Lower leg skin (tissue), 4 donors: ENCODE results near the gene CLSTN2. TPM values are rescaled to one million over a fixed set of nuclear protein-coding genes. Genes with fewer than 3 reads are reported as not detected.

ENCODE experiments used
- DNase-seq, 2 donors: peaks; one replicate each; pipeline ENCODE4 v3.0.0-alpha.2; 2019; ENCODE audit warnings: low spot score in 2 of 2
- H3K4me3 ChIP-seq: fragments of 200-600 bp; sonication (generic); 2 replicates; pipeline ENCODE4 v1.5.1; 2017; ENCODE audit warnings: mild to moderate bottlenecking, low read depth; ENCODE audit not compliant: poor library complexity, severe bottlenecking
- CTCF ChIP-seq, 3 donors: fragments of 450-650 bp; IDR thresholded peaks; one replicate each; pipeline ENCODE4 v1.5.1; 2016; ENCODE audit warnings: antibody characterized with exemption in 3 of 3, mild to moderate bottlenecking in 3 of 3, moderate library complexity in 2 of 3
- POLR2A ChIP-seq, 2 donors: fragments of 450-650 bp; IDR thresholded peaks; one replicate each; pipeline ENCODE4 v1.6.1; 2016 to 2017; ENCODE audit warnings: antibody characterized with exemption in 2 of 2, mild to moderate bottlenecking in 1 of 2, moderate library complexity in 1 of 2
- WGBS, 2 donors: methylation state at CpG; one replicate each; pipeline ENCODE4 v1.1.5; 2018; 5-methylcytosine and 5-hydroxymethylcytosine counted together
- intact Hi-C: fragments of 100-400 bp; cut with DNase I; formaldehyde crosslinking; loops from one replicate; pipeline ENCODE4 v1.15.0; 2023; ENCODE audit warnings: low total_unique reads
- total RNA-seq, 4 donors: library from RNA; depleted of rRNA; stranded (reverse); fragments of >200 nt; gene quantifications; one replicate each; pipeline ENCODE4 v1.1.0, GENCODE V29; 2016

The CLSTN2 gene
- total RNA-seq, 4 donors from 2014 or later = 3.1 to 7.9 (median 4.7) TPM

DNA sequence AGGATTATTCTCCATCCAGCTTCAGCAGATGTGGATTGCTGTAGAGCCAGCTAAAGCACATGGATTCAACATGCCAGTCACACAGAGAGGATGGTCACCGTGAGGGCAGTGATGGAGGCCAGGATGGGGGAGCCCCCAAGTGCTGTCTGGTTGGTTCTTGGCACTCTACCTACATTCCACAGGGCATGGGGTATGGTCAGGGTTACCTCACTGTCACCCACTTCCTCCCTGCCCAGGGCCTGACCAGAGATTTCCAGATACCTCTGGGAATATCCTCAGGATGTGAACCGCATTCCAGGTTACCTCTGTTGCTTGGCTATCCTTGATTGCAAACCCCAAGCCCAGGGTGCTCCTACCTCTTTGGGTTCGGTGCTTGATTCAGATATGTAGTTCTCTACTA, 595.6 kb downstream of the CLSTN2 start:
- DNase-seq = no peak
- TF ChIP-seq POLR2A (IDR thresholded peaks at IDR 0.05) = no peak
- TF ChIP-seq CTCF (IDR thresholded peaks at IDR 0.05) = no peak

DNA sequence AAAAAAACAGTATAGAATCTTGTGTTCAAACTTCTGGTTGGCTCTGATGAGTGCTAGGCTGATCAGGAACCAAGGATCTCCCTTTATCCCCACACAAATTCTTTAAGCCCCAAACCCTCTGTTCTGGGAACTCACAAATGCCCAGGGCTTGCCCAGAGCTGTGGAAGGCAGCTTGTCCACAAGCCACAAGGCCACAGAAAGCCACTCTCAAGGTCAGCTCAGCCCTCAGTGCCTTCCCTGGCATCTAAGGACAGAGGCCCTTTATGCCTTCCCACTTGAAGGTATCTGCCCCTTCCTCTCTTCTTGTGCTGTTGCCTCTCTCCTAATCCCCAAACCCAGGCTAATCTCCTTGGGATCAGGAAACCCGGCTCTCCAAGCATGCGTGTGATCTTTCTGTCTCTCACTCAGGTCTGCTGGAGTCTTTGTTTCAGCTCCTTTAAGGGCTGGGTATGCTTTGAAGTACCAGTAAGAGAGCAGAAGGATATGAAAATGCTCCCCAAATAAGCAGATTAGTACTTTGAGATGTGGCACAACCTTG, 597.9 kb downstream of the CLSTN2 start:
- DNase-seq = no peak
- intact Hi-C loops = no loop called here
- no peak for TF ChIP-seq POLR2A (IDR thresholded peaks at IDR 0.05)
- no peak for TF ChIP-seq CTCF (IDR thresholded peaks at IDR 0.05)
- no peak overlapping the region for H3K4me3 ChIP-seq
- 45 to 56% methylated on average over 2 of the region's 2 CpGs for WGBS, 2 donors

More for the DNA sequence above, 595.6 kb downstream of the CLSTN2 start:
- intact Hi-C loops = no loop called here
- 86 to 92% methylated on average over 3 of the region's 3 CpGs for whole genome bisulfite sequencing, 2 donors
- no peak overlapping the region for H3K4me3 ChIP-seq

DNA sequence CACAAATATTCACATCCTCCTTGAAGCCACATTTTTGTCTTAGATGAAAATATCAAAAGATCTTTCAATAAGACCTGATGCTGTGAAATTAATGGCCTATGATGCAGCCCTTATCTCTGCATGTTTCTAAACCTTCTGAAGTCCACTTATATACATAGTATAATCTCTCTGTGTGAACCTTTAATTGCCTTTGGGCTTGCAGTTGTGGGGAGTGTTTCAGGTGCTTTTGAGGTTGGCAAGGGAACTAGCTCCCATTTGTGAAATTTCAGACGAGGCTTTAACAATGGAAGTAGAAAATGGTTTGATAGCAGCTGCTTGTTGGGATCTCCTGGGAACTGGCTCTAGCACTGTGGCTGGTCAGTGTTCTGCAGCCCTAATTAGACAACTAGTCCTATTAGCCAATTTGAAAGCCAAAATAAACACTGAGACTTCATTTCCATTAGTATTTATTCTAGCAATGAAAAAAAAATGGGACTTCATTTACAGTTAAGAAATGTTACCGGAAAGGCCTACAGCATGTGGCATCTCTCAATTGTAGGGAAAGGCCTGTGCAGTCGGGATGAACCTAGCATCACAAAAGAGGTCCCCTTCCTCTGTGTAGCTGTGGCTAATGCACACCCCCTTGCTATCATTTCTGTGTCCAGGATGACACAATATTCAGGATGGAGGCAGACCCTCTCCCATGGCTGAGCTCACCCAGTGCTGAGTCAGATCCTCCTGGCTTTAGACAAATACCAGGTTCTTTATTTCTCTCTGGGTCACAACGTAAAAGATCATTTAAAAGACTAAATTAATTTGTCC, 602.1 kb downstream of the CLSTN2 start:
- 71 to 76% methylated on average over 4 of the region's 4 CpGs for WGBS, 2 donors
- intact Hi-C loops = no loop called here
- TF ChIP-seq CTCF (IDR thresholded peaks at IDR 0.05) = no peak
- no peak for TF ChIP-seq POLR2A (IDR thresholded peaks at IDR 0.05)
- no peak overlapping the region for H3K4me3 ChIP-seq
- no peak for DNase-seq

GRCh38 chr3:140537727-140538082, 602.7 kb downstream of the CLSTN2 start:
- no peak for DNase-seq
- no peak overlapping the region for H3K4me3 ChIP-seq
- TF ChIP-seq CTCF (IDR thresholded peaks at IDR 0.05) (no peak), POLR2A (IDR thresholded peaks at IDR 0.05) (no peak)
- WGBS, 2 donors = 83 to 87% methylated on average over 3 of the region's 3 CpGs
- intact Hi-C loops = no loop called here

- no peak for TF ChIP-seq POLR2A (IDR thresholded peaks at IDR 0.05)
- no peak for TF ChIP-seq CTCF (IDR thresholded peaks at IDR 0.05)
- 87 to 93% methylated on average over 5 of the region's 5 CpGs for WGBS, 2 donors
These were observed 605.3 kb downstream of the CLSTN2 start for GRCh38 chr3:140540262-140540661.

More at GRCh38 chr3:140540262-140540661, 605.3 kb downstream of the CLSTN2 start:
- intact Hi-C loops = no loop called here
- no peak overlapping the region for H3K4me3 ChIP-seq
- DNase-seq = no peak
